ENCODE data around the gene ADAMTS16.

ADAMTS16 gene

DNA sequence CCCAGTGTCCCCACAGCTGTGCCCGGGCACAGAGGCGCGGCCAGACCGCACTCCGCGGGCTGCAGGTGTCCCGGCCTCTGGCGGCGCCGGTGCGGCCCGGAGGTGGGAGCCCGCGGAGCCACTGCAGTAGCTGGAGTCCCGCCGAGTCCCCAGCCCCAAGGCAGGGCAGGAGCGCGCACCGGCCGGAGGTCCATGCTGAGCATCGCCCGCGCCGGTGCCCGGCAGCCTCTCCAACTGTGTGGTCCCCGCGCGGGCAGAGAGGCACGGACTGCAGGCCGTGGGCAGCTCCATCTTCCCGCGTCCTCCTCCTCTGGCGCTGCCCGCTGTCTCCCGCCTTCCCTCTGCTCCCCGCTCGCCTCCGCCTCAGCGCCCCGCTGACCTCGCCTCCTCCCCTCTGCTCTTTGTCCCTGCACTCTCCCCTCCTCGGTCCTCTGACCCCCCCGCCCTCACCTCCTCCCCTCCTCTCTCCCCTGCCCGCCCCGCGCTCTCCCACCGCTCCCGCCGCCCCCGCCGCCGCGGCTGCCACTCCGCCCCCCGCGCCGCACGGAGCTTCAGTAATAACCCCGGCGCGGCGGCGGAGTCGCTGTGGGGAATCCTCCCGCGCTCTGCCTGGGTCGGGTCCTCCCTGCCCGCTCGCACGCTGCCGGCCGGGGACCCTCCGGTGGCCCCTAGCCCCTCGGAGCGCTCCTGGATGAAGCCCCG, at the start of gene ADAMTS16:
TSS of gene ADAMTS16 (plus strand) at position 554 of the 702 bp plus-strand sequence. CDS start at position 692, 138 bp downstream.
- Histone ChIP-seq H3K36me3 (replicated peaks) (no peaks in the 10 kb centered on the region), H3K27ac (no peak within 1 kb of the TSS), H3K27me3 (replicated peaks) (peaks cover 19% of the 10 kb centered on the region), H3K4me3 (ENCODE audit: low read depth, low read length) (peak within 1 kb of the TSS; percentile 51)
- DNase-seq = no peak
- in situ Hi-C loops (cut with HindIII; ENCODE audit: low pct_ligation_motif_present, low sequenced_read_pairs) = no loop called here
- TF ChIP-seq, protein P1, sequence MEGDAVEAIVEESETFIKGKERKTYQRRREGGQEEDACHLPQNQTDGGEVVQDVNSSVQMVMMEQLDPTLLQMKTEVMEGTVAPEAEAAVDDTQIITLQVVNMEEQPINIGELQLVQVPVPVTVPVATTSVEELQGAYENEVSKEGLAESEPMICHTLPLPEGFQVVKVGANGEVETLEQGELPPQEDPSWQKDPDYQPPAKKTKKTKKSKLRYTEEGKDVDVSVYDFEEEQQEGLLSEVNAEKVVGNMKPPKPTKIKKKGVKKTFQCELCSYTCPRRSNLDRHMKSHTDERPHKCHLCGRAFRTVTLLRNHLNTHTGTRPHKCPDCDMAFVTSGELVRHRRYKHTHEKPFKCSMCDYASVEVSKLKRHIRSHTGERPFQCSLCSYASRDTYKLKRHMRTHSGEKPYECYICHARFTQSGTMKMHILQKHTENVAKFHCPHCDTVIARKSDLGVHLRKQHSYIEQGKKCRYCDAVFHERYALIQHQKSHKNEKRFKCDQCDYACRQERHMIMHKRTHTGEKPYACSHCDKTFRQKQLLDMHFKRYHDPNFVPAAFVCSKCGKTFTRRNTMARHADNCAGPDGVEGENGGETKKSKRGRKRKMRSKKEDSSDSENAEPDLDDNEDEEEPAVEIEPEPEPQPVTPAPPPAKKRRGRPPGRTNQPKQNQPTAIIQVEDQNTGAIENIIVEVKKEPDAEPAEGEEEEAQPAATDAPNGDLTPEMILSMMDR (IDR thresholded peaks at IDR 0.05; ENCODE audit: low read depth, low read length, missing control alignments) = no peak

- Histone ChIP-seq H3K27me3 (replicated peaks) (no peaks in the 10 kb centered on the region), H3K36me3 (replicated peaks) (no peaks in the 10 kb centered on the region), H3K4me3 (ENCODE audit: low read depth, low read length) (no peak overlapping the region), H3K27ac (no peak overlapping the region)
- in situ Hi-C loops (cut with HindIII; ENCODE audit: low pct_ligation_motif_present, low sequenced_read_pairs) = no loop called here
- TF ChIP-seq, protein P1 (IDR thresholded peaks at IDR 0.05; ENCODE audit: low read depth, low read length, missing control alignments) = no peak
- DNase-seq = no peak
These were observed 48.0 kb upstream of the ADAMTS16 start for GRCh38 chr5:5092149-5092548.

GRCh38 chr5:5100635-5101034, 39.5 kb upstream of the ADAMTS16 start:
- no peak overlapping the region for H3K4me3 ChIP-seq (ENCODE audit: low read depth, low read length)
- no peak overlapping the region for H3K27ac ChIP-seq
- in situ Hi-C loops (cut with HindIII; ENCODE audit: low pct_ligation_motif_present, low sequenced_read_pairs) = no loop called here
- no peak for DNase-seq
- TF ChIP-seq, protein P1 (IDR thresholded peaks at IDR 0.05; ENCODE audit: low read depth, low read length, missing control alignments) = no peak
- H3K27me3 ChIP-seq (replicated peaks) = no peaks in the 10 kb centered on the region
- no peaks in the 10 kb centered on the region for H3K36me3 ChIP-seq (replicated peaks)

GRCh38 chr5:5101676-5102075, 38.5 kb upstream of the ADAMTS16 start:
- H3K27me3 ChIP-seq (replicated peaks) = no peaks in the 10 kb centered on the region
- no peak for DNase-seq
- TF ChIP-seq, protein P1 (IDR thresholded peaks at IDR 0.05; ENCODE audit: low read depth, low read length, missing control alignments) = no peak
- in situ Hi-C loops (cut with HindIII; ENCODE audit: low pct_ligation_motif_present, low sequenced_read_pairs) = no loop called here
- no peak overlapping the region for H3K27ac ChIP-seq
- H3K36me3 ChIP-seq (replicated peaks) = no peaks in the 10 kb centered on the region
- no peak overlapping the region for H3K4me3 ChIP-seq (ENCODE audit: low read depth, low read length)

- Histone ChIP-seq H3K4me3 (ENCODE audit: low read depth, low read length) (no peak overlapping the region), H3K27me3 (replicated peaks) (no peaks in the 10 kb centered on the region), H3K27ac (no peak overlapping the region), H3K36me3 (replicated peaks) (no peaks in the 10 kb centered on the region)
- in situ Hi-C loops (cut with HindIII; ENCODE audit: low pct_ligation_motif_present, low sequenced_read_pairs) = no loop called here
- no peak for DNase-seq
- TF ChIP-seq, protein P1 (IDR thresholded peaks at IDR 0.05; ENCODE audit: low read depth, low read length, missing control alignments) = no peak
These were observed 36.9 kb upstream of the ADAMTS16 start for GRCh38 chr5:5103245-5103644.

DNA sequence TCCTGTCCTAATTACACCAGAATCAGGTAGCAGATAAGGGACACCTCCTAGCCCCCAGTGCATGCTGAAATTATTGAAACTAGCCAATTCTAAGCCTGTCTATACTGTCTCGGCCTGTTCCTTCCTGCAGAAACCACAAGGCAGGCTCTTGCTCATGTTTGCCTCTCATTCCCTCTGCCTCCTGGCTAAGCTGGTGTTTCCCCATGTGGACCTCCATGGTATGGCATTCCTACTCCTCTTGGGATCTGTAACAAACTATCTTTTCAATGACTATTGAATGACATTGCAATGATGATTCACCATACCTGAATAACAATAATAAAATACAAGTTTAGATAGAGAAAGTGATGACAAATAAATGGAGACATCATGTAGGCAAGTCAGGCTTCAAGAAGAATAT, 35.6 kb upstream of the ADAMTS16 start:
- H3K4me3 ChIP-seq (ENCODE audit: low read depth, low read length) = no peak overlapping the region
- no peaks in the 10 kb centered on the region for H3K27me3 ChIP-seq (replicated peaks)
- H3K36me3 ChIP-seq (replicated peaks) = no peaks in the 10 kb centered on the region
- no peak overlapping the region for H3K27ac ChIP-seq
- no peak for DNase-seq
- TF ChIP-seq, protein P1 (IDR thresholded peaks at IDR 0.05; ENCODE audit: low read depth, low read length, missing control alignments) = no peak
- in situ Hi-C loops (cut with HindIII; ENCODE audit: low pct_ligation_motif_present, low sequenced_read_pairs) = no loop called here
